HEK293 (cell line): ENCODE results near the gene ARHGAP26.

Experiments
- KLF1 ChIP-seq: fragments of 450-650 bp; formaldehyde crosslinking; IDR thresholded peaks from 2 replicates; pipeline ENCODE4 v1.5.1; 2016; ENCODE audit warnings: missing biosample characterization, missing genetic modification characterization
- KLF16 ChIP-seq: fragments of 450-650 bp; formaldehyde crosslinking; IDR thresholded peaks from 2 replicates; pipeline ENCODE4 v1.5.1; 2017; ENCODE audit warnings: missing biosample characterization, missing genetic modification characterization
- MYNN ChIP-seq: fragments of 450-650 bp; formaldehyde crosslinking; IDR thresholded peaks from 2 replicates; pipeline ENCODE4 v1.5.1; 2016; ENCODE audit warnings: missing biosample characterization, missing genetic modification characterization, borderline replicate concordance
- TCF7L2 ChIP-seq: IDR thresholded peaks from 2 replicates; pipeline ENCODE4 v1.6.1; 2011; ENCODE audit warnings: low read depth, mild to moderate bottlenecking, inconsistent platforms, low read length, moderate library complexity, borderline replicate concordance
- ZFP41 ChIP-seq: fragments of 450-650 bp; formaldehyde crosslinking; IDR thresholded peaks from 2 replicates; pipeline ENCODE4 v1.5.1; 2016; ENCODE audit warnings: missing biosample characterization, missing genetic modification characterization, borderline replicate concordance
- ZNF202 ChIP-seq: fragments of 450-650 bp; formaldehyde crosslinking; IDR thresholded peaks from 2 replicates; pipeline ENCODE4 v1.5.1; 2016; ENCODE audit warnings: missing biosample characterization, missing genetic modification characterization, borderline replicate concordance
- ZNF514 ChIP-seq: fragments of 450-650 bp; formaldehyde crosslinking; IDR thresholded peaks from 2 replicates; pipeline ENCODE4 v1.5.1; 2016; ENCODE audit warnings: missing biosample characterization, missing genetic modification characterization
- TF ChIP-seq, protein P1 (sequence below): fragments of 450-650 bp; formaldehyde crosslinking; IDR thresholded peaks from 2 replicates; pipeline ENCODE4 v1.5.1; 2016; ENCODE audit warnings: missing biosample characterization, missing genetic modification characterization
- TF ChIP-seq, protein P2 (sequence below): fragments of 450-650 bp; IDR thresholded peaks from 2 replicates; pipeline ENCODE4 v1.5.1; 2018; ENCODE audit warnings: missing biosample characterization, missing genetic modification characterization
- TF ChIP-seq, protein P3 (sequence below): IDR thresholded peaks from 2 replicates; pipeline ENCODE4 v1.6.1; 2011; ENCODE audit warnings: mild to moderate bottlenecking, low read depth, low read length, borderline replicate concordance
- TF ChIP-seq, protein P4 (sequence below): fragments of 450-650 bp; formaldehyde crosslinking; IDR thresholded peaks from 2 replicates; pipeline ENCODE4 v1.5.1; 2016; ENCODE audit warnings: missing biosample characterization, missing genetic modification characterization
- TF ChIP-seq, protein P5 (sequence below): fragments of 450-650 bp; formaldehyde crosslinking; IDR thresholded peaks from 2 replicates; pipeline ENCODE4 v1.5.1; 2016; ENCODE audit warnings: missing biosample characterization, missing genetic modification characterization
- TF ChIP-seq, protein P6 (sequence below): fragments of 450-650 bp; formaldehyde crosslinking; IDR thresholded peaks from 2 replicates; pipeline ENCODE4 v1.5.1; 2016; ENCODE audit warnings: missing biosample characterization, missing genetic modification characterization, low read depth
- TF ChIP-seq, protein P7 (sequence below): sonication (generic); formaldehyde crosslinking; IDR thresholded peaks from 2 replicates; pipeline ENCODE4 v1.8.1; 2022; ENCODE audit warnings: mild to moderate bottlenecking, moderate library complexity, missing genetic modification reagents

DNA sequence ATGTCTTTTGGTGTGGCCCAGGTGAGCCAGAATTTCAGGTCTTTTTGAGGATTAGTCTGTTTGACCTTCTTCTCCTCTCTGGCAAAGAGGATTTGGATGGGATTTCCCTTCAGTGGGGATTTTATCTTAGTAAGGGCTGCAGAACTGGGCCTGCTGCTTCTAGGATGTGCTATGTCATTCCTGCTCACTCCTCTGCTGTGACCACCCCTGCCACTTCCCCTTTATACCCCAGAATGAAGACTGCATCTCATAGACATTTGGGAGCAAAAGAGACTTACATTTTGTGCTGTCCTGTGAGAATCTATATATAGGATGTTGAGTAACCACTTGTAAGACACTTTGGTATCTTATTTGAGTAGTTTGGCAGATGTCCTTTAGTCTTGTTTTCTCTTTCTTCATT lies 76.2 kb downstream of the ARHGAP26 start:
- TF ChIP-seq, protein P1, sequence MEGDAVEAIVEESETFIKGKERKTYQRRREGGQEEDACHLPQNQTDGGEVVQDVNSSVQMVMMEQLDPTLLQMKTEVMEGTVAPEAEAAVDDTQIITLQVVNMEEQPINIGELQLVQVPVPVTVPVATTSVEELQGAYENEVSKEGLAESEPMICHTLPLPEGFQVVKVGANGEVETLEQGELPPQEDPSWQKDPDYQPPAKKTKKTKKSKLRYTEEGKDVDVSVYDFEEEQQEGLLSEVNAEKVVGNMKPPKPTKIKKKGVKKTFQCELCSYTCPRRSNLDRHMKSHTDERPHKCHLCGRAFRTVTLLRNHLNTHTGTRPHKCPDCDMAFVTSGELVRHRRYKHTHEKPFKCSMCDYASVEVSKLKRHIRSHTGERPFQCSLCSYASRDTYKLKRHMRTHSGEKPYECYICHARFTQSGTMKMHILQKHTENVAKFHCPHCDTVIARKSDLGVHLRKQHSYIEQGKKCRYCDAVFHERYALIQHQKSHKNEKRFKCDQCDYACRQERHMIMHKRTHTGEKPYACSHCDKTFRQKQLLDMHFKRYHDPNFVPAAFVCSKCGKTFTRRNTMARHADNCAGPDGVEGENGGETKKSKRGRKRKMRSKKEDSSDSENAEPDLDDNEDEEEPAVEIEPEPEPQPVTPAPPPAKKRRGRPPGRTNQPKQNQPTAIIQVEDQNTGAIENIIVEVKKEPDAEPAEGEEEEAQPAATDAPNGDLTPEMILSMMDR (tag by site-specific recombination): no peak
- TF ChIP-seq ZNF202 (no peak), KLF16 (tag by site-specific recombination) (no peak), KLF1 (tag by site-specific recombination) (no peak), ZFP41 (no peak), TCF7L2 (no peak), ZNF514 (tag by site-specific recombination) (no peak), MYNN (tag by site-specific recombination) (no peak)
- TF ChIP-seq, protein P2, sequence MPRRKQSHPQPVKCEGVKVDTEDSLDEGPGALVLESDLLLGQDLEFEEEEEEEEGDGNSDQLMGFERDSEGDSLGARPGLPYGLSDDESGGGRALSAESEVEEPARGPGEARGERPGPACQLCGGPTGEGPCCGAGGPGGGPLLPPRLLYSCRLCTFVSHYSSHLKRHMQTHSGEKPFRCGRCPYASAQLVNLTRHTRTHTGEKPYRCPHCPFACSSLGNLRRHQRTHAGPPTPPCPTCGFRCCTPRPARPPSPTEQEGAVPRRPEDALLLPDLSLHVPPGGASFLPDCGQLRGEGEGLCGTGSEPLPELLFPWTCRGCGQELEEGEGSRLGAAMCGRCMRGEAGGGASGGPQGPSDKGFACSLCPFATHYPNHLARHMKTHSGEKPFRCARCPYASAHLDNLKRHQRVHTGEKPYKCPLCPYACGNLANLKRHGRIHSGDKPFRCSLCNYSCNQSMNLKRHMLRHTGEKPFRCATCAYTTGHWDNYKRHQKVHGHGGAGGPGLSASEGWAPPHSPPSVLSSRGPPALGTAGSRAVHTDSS (tag by site-specific recombination): no peak
- TF ChIP-seq, protein P3, sequence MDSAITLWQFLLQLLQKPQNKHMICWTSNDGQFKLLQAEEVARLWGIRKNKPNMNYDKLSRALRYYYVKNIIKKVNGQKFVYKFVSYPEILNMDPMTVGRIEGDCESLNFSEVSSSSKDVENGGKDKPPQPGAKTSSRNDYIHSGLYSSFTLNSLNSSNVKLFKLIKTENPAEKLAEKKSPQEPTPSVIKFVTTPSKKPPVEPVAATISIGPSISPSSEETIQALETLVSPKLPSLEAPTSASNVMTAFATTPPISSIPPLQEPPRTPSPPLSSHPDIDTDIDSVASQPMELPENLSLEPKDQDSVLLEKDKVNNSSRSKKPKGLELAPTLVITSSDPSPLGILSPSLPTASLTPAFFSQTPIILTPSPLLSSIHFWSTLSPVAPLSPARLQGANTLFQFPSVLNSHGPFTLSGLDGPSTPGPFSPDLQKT: no peak
- TF ChIP-seq, protein P4, sequence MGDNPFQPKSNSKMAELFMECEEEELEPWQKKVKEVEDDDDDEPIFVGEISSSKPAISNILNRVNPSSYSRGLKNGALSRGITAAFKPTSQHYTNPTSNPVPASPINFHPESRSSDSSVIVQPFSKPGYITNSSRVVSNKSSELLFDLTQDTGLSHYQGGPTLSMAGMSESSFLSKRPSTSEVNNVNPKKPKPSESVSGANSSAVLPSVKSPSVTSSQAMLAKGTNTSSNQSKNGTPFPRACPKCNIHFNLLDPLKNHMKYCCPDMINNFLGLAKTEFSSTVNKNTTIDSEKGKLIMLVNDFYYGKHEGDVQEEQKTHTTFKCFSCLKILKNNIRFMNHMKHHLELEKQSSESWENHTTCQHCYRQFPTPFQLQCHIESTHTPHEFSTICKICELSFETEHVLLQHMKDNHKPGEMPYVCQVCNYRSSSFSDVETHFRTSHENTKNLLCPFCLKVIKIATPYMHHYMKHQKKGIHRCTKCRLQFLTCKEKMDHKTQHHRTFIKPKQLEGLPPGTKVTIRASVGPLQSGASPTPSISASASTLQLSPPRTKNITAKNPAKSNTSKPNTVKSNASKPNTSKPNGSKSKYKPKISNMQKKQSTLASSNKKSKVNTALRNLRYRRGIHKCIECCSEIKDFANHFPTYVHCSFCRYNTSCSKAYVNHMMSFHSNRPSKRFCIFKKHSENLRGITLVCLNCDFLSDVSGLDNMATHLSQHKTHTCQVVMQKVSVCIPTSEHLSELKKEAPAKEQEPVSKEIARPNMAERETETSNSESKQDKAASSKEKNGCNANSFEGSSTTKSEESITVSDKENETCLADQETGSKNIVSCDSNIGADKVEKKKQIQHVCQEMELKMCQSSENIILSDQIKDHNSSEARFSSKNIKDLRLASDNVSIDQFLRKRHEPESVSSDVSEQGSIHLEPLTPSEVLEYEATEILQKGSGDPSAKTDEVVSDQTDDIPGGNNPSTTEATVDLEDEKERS (tag by site-specific recombination): no peak
- TF ChIP-seq, protein P5, sequence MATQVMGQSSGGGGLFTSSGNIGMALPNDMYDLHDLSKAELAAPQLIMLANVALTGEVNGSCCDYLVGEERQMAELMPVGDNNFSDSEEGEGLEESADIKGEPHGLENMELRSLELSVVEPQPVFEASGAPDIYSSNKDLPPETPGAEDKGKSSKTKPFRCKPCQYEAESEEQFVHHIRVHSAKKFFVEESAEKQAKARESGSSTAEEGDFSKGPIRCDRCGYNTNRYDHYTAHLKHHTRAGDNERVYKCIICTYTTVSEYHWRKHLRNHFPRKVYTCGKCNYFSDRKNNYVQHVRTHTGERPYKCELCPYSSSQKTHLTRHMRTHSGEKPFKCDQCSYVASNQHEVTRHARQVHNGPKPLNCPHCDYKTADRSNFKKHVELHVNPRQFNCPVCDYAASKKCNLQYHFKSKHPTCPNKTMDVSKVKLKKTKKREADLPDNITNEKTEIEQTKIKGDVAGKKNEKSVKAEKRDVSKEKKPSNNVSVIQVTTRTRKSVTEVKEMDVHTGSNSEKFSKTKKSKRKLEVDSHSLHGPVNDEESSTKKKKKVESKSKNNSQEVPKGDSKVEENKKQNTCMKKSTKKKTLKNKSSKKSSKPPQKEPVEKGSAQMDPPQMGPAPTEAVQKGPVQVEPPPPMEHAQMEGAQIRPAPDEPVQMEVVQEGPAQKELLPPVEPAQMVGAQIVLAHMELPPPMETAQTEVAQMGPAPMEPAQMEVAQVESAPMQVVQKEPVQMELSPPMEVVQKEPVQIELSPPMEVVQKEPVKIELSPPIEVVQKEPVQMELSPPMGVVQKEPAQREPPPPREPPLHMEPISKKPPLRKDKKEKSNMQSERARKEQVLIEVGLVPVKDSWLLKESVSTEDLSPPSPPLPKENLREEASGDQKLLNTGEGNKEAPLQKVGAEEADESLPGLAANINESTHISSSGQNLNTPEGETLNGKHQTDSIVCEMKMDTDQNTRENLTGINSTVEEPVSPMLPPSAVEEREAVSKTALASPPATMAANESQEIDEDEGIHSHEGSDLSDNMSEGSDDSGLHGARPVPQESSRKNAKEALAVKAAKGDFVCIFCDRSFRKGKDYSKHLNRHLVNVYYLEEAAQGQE (tag by site-specific recombination): no peak
- TF ChIP-seq, protein P6, sequence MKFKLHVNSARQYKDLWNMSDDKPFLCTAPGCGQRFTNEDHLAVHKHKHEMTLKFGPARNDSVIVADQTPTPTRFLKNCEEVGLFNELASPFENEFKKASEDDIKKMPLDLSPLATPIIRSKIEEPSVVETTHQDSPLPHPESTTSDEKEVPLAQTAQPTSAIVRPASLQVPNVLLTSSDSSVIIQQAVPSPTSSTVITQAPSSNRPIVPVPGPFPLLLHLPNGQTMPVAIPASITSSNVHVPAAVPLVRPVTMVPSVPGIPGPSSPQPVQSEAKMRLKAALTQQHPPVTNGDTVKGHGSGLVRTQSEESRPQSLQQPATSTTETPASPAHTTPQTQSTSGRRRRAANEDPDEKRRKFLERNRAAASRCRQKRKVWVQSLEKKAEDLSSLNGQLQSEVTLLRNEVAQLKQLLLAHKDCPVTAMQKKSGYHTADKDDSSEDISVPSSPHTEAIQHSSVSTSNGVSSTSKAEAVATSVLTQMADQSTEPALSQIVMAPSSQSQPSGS (tag by site-specific recombination): no peak
- TF ChIP-seq, protein P7, sequence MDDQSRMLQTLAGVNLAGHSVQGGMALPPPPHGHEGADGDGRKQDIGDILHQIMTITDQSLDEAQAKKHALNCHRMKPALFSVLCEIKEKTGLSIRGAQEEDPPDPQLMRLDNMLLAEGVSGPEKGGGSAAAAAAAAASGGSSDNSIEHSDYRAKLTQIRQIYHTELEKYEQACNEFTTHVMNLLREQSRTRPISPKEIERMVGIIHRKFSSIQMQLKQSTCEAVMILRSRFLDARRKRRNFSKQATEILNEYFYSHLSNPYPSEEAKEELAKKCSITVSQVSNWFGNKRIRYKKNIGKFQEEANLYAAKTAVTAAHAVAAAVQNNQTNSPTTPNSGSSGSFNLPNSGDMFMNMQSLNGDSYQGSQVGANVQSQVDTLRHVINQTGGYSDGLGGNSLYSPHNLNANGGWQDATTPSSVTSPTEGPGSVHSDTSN (CRISPR knock-in tag): no peak
